WTC11 (cell line): ENCODE results near the gene ADIPOR1. TPM values are rescaled to one million over a fixed set of nuclear protein-coding genes. Genes with fewer than 3 reads are reported as not detected.

Experiments
- ATAC-seq: fragments of 200-7000 bp; cut with Tn5 transposase; 2 replicates; pipeline ENCODE4 v1.10.0; 2021; ENCODE audit warnings: mild to moderate bottlenecking, moderate library complexity
- CTCF ChIA-PET: fragments of 300-600 bp; sonication (Branson Sonifier 250); formaldehyde crosslinking; loops from one replicate; lab custom pipeline; 2021; ENCODE audit warnings: antibody characterized with exemption; lab: Charles Lee
- POLR2A ChIA-PET: fragments of 350-600 bp; sonication (Branson Sonifier 250); formaldehyde crosslinking; loops from one replicate; lab custom pipeline; 2021; ENCODE audit warnings: antibody characterized with exemption; lab: Charles Lee
- DNase-seq: peaks from one replicate; pipeline ENCODE4 v3.0.0; 2021; ENCODE audit warnings: low spot score
- H3K27ac Mint-ChIP-seq: 2 replicates; pipeline ENCODE4 v1.8.0; 2021; ENCODE audit warnings: mixed read lengths
- H3K27me3 Mint-ChIP-seq: 2 replicates; pipeline ENCODE4 v1.8.0; 2021; ENCODE audit warnings: low read depth, mild to moderate bottlenecking, moderate library complexity, mixed read lengths
- H3K36me3 Mint-ChIP-seq: 2 replicates; pipeline ENCODE4 v1.8.0; 2021; ENCODE audit warnings: mixed read lengths
- H3K4me1 Mint-ChIP-seq: 2 replicates; pipeline ENCODE4 v1.8.0; 2022; ENCODE audit warnings: mixed read lengths
- H3K4me3 Mint-ChIP-seq: 2 replicates; pipeline ENCODE4 v1.8.0; 2021; ENCODE audit warnings: mild to moderate bottlenecking, moderate library complexity, mixed read lengths
- H3K9me3 Mint-ChIP-seq: 2 replicates; pipeline ENCODE4 v1.8.0; 2021; ENCODE audit warnings: mixed read lengths
- ATF2 ChIP-seq: sonication (generic); formaldehyde crosslinking; IDR thresholded peaks from 2 replicates; pipeline ENCODE4 v1.8.1; 2022; ENCODE audit warnings: low read depth, missing genetic modification reagents, borderline replicate concordance
- E2F4 ChIP-seq: sonication (generic); formaldehyde crosslinking; IDR thresholded peaks from 2 replicates; pipeline ENCODE4 v1.8.1; 2022; ENCODE audit warnings: low read depth, mild to moderate bottlenecking, moderate library complexity, missing genetic modification reagents, borderline replicate concordance
- ERG ChIP-seq: fragments of 250-450 bp; sonication (Bioruptor Pico); IDR thresholded peaks from 2 replicates; pipeline ENCODE4 v1.8.0; 2021; ENCODE audit warnings: mild to moderate bottlenecking
- FOXJ3 ChIP-seq: sonication (generic); formaldehyde crosslinking; IDR thresholded peaks from 2 replicates; pipeline ENCODE4 v1.9.0; 2021; ENCODE audit warnings: missing genetic modification reagents, mild to moderate bottlenecking, borderline replicate concordance
- GABPB1 ChIP-seq: sonication (generic); formaldehyde crosslinking; IDR thresholded peaks from 2 replicates; pipeline ENCODE4 v1.8.1; 2023; ENCODE audit warnings: mild to moderate bottlenecking, missing genetic modification reagents
- MXD4 ChIP-seq: fragments of 250-450 bp; sonication (Bioruptor Pico); IDR thresholded peaks from 2 replicates; pipeline ENCODE4 v1.8.0; 2021; ENCODE audit warnings: mild to moderate bottlenecking, moderate library complexity, borderline replicate concordance
- NFYB ChIP-seq: sonication (generic); formaldehyde crosslinking; conservative IDR thresholded peaks from 2 replicates; pipeline ENCODE4 v1.8.0; 2022; ENCODE audit warnings: low read depth, missing genetic modification reagents
- NR2C2 ChIP-seq: sonication (generic); formaldehyde crosslinking; IDR thresholded peaks from 2 replicates; pipeline ENCODE4 v1.8.0; 2022; ENCODE audit warnings: mild to moderate bottlenecking, missing genetic modification reagents
- PRDM15 ChIP-seq: sonication (generic); formaldehyde crosslinking; IDR thresholded peaks from 2 replicates; pipeline ENCODE4 v1.8.0; 2022; ENCODE audit warnings: missing genetic modification reagents
- USF2 ChIP-seq: sonication (generic); formaldehyde crosslinking; IDR thresholded peaks from 2 replicates; pipeline ENCODE4 v1.8.1; 2023; ENCODE audit warnings: mild to moderate bottlenecking, missing genetic modification reagents, moderate library complexity
- ZNF219 ChIP-seq: sonication (generic); formaldehyde crosslinking; IDR thresholded peaks from 2 replicates; pipeline ENCODE4 v1.8.0; 2023; ENCODE audit warnings: missing genetic modification reagents, mild to moderate bottlenecking, borderline replicate concordance
- ZNF281 ChIP-seq: sonication (generic); formaldehyde crosslinking; IDR thresholded peaks from 2 replicates; pipeline ENCODE4 v1.8.0; 2023; ENCODE audit warnings: mild to moderate bottlenecking, missing genetic modification reagents
- total RNA-seq: library from RNA; stranded (reverse); gene quantifications from 3 replicates; pipeline ENCODE4 v1.2.3, GENCODE V29; 2021

ADIPOR1 gene
- total RNA-seq, 1 experiment from 2014 or later = 72.6 TPM

GRCh38 chr1:202982715-202983430 is 24.8 kb upstream of the ADIPOR1 start:
- Mint-ChIP-seq H3K27me3 (peaks cover 20% of the 10 kb centered on the region), H3K27ac (no peak overlapping the region)
- CTCF ChIA-PET = interaction anchor here (0.9 kb wide), 1 partner anchor 233 kb away, joined by 4 read pairs; no protein-coding TSS in a partner anchor

GRCh38 chr1:202981939-202982338 is 23.8 kb upstream of the ADIPOR1 start:
- TF ChIP-seq ATF2 (CRISPR knock-in tag) (no peak), ERG (no peak), NR2C2 (CRISPR knock-in tag) (no peak), ZNF219 (CRISPR knock-in tag) (no peak), FOXJ3 (CRISPR knock-in tag) (no peak)
- ATAC-seq = no peak
- ChIA-PET POLR2A (no interaction called here), CTCF (interaction anchor here (0.9 to 1.4 kb wide), 3 partner anchors 14 to 286 kb away, joined by 4 to 5 read pairs (median 4); no protein-coding TSS in a partner anchor)
- Mint-ChIP-seq H3K4me3 (no peak overlapping the region), H3K36me3 (no peaks in the 10 kb centered on the region), H3K27ac (no peak overlapping the region), H3K9me3 (no peaks in the 10 kb centered on the region), H3K27me3 (peaks cover 14% of the 10 kb centered on the region), H3K4me1 (peaks cover 20% of the 10 kb centered on the region)
- no peak for DNase-seq

More at GRCh38 chr1:202982715-202983430, 24.8 kb upstream of the ADIPOR1 start:
- peaks cover 11% of the 10 kb centered on the region for H3K4me1 Mint-ChIP-seq
- no peak for DNase-seq
- H3K36me3 Mint-ChIP-seq = no peaks in the 10 kb centered on the region
- no peak for ATAC-seq
- no peak overlapping the region for H3K4me3 Mint-ChIP-seq
- no peaks in the 10 kb centered on the region for H3K9me3 Mint-ChIP-seq
- POLR2A ChIA-PET = no interaction called here
- no peak for TF ChIP-seq E2F4 (CRISPR knock-in tag)

- ATAC-seq (no peak), DNase-seq (no peak)
- Mint-ChIP-seq H3K27me3 (peaks cover 2% of the 10 kb centered on the region), H3K4me3 (no peak overlapping the region), H3K27ac (no peak overlapping the region), H3K9me3 (no peaks in the 10 kb centered on the region), H3K36me3 (no peaks in the 10 kb centered on the region), H3K4me1 (peaks cover 24% of the 10 kb centered on the region)
- TF ChIP-seq ERG (no peak), USF2 (CRISPR knock-in tag) (no peak), NFYB (CRISPR knock-in tag) (no peak), GABPB1 (CRISPR knock-in tag) (no peak), PRDM15 (CRISPR knock-in tag) (no peak), MXD4 (CRISPR knock-in tag) (no peak), ZNF281 (CRISPR knock-in tag) (no peak)
- POLR2A ChIA-PET = no interaction called here
- CTCF ChIA-PET = no interaction called here
These were observed 21.3 kb upstream of the ADIPOR1 start for GRCh38 chr1:202979459-202979858.
